ENCODE results near the gene NRXN3.

Gene NRXN3

GRCh38 chr14:79802093-79802492 is 1631.9 kb downstream of the NRXN3 start:
- no peak for DNase-seq

DNA sequence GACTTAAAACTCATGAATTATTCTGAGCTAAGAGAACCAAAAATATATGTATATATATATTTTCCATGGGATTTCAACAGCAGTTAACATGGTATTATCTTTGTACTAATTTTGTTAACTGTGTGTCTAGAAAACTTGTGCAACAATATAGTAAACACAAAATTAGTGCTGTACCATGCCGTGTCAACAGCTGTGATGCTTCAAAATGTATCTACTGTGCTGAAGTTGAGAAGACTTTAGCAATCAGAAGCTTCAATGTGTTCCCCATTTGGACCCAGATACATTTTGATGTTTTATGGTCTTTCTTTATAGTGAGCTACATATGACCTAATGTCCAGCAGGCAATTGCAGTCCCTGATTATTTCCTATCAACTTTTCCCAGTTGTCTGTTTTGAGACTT is 1635.5 kb downstream of the NRXN3 start:
- DNase-seq = no peak

DNA sequence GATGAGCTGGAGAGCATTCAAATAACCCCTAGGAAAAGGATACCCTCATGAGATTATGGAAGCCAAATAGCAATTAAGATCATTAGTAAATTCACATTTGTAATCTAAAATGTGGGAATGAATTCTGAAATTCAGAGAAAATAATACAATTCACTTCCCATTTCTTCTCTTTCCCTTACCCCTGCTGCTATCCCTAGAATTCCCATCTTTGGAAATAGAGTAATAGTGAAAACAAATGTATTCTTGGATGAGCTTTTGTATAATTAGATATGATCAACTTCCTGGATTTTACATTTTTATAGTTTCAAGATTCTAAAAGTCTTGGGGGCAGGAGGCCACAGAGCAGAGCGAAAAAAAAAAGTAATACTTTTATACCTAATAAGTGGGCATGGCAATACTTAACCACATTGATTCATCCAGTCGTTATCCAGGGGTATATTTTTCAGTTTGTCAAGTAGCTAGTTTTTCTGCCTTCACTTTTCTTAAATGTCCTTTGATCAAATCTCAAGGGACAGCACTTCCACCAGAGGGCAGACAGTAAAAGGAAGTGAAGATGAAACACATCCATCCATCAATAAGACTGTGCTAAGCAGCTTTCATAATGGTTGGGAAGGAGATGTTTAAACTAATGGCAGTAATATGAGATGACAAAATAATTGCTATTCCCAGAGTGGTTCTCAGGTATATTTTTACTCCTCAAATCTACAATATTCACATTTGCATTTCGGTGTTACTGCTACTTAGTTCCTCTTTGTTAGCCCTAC is 1639.9 kb downstream of the NRXN3 start:
- DNase-seq = peak in 1 of 2 experiments; percentile 22

DNA sequence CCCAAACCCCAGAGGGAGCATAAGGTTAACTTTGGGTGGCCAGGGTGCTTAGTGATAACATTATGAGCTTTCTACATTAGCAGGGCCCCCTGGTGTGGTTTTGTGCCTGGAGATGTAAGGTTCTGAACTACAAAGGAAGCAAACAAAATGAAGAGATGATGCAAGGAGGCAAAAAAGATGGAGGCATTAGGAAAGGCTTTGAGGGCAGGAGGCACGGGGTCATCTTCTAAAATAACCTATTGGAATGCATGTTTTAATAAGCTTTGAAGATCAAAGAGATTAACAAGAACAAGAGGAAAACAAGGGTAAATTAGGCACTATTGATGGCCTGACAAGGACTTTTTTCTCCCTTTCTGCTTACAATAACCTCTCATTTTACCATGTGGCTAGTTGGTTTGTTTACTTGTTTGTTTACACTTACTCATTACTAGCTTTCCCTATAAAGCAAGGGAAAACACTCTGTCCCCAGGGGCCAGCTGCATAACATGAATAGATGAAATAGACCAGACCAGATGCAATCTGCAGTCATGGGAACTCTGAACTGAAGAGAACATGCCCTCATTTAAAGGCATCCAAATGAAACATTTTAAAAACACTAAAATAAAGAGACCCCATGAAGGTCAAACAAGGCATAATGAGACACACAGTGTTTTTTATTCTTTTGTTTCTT is 1650.8 kb downstream of the NRXN3 start:
- no peak for DNase-seq

- no peak for DNase-seq
Observed at GRCh38 chr14:79822034-79822433, 1651.9 kb downstream of the NRXN3 start.

DNA sequence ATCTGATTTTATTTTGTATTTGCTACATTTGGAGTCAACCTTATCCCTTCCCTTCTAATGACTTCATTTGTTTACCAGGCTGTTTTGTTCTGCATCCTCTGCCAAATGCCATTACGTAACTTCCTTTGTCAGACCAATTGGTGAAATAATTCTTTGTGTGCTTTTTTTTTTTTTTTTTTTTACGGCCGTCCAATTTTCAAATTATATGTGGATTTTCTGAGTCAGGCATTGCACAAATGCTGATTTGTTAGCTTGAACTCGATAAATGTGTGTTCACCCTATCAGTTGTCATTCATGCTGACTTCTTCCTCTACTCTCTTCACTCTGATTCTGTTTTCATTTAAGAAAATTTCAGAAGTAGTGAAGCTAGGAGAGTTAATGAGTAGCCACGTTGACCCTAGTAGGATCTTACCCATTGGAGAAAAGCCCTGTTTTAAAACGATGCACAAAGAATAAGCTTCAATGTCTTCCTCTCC is 1654.9 kb downstream of the NRXN3 start:
- DNase-seq = peak; percentile 16 to 19

DNA sequence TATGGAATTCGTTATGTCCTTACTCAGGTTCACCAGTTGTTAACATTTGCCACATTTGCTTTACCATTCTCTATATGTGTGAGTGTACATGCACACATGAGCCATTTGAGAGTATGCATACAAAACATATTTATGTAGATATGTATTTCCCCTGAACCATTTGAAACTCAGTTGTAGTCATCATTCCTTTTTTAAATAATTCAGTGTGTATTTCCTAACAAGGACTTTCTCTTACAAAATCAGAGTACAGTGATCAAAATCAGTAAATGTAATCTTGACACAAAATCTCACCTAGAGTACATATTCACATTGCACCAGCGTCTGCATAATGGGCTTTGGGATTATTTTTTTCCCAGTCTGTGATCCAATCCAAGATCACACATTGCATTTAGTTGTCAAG is 1656.2 kb downstream of the NRXN3 start:
- DNase-seq = no peak

DNA sequence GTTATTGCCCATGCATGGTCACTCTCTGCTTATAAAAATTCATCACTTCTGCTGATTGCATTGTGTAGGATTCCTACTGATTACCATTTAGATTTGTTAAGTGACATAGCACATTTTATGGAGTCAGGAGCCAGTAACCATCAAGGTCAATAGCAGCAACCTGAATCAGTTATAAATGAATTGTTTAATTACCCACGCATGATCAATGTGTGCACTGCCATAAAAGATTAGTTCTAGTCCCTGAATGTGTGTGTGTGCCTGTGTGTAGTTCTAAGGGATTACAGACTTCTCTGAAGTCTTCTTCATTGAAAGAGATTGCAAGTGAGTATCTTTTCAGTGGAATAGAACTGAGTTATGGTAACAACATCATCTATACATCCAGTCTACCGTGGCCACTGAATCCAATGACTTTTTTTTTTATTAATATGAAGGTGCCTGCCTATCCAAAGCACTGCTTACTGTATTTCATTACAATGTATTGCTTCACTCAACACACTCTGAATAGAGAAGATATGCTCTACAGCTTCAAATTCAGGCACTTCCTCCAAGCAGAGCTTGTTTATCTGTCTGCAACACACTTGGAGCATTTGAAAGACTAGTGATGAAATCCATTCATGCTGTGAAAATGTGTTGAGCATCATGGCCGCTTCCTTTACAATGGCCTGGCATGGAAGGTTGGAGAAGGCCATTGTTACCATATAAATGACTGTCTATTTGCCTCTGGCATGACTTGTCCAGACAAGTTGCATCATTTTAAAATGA is 1659.4 kb downstream of the NRXN3 start:
- no peak for DNase-seq

DNA sequence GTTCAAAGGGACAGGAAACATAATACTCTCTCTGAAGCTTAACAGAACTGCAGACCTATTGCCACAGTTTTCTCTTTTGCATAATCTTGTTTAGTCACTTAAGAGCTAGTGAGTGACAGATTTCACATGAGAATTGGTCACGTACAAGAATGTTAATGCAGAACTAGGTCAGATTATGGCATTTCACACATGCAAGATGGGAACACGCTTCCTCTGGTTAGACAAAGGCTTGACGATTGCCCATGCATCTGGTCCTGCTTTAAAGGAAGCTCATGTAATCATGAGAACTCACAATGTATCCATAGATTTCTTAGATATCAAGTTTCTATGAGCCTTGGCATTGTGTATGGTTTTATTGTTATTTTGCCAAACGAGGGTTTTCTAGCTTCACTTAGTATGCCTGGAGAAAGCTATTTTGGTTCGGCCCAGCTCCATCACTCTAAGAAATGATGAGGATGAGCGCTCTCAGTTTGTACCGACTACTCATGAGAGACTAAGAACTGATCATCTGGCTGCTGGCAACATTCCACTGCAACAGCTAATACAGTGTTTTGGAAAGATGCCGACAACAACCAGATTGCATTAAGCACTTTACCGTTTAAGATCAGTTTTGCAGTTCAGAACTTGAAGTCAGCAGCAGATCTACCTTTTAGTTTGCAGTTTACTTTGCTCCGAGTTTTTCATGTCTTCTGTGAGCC is 1661.2 kb downstream of the NRXN3 start:
- peak; percentile 65 to 91 for DNase-seq

DNA sequence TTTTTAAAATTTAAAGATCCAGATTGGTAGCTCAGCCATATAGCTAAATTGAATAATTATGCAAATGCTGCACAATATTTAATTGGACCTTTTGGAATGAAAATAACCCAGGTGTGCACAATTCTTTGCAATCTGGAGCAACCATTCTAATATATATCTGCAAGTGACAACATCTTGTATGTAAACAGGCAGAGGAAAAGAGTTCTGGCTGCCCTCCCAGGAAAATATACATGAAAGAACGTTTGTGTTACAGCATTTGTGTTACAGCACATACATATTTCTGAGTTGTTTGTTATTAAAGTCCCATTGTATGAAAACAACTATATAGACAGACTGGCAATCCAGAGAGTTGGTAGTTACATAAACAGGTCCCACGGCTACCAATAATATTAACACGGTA is 1663.6 kb downstream of the NRXN3 start:
- DNase-seq = no peak

DNA sequence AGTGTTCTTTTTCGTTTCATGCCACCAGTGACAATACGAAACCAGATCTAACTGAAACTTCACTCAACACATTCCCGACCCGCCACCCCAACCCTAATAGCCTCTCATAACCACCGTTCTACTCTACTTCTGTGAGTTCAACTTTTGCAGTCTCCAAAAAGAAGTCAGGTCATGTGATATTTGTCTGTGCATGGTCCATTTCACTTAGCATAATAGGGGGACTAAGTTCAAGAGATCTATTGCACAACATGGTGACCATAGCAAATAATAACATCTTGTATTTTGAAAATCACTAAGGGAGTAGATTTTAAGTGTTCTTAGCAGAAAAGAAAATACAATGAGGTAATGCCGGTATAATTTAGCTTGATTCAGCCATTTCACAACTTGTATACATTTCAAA is 1664.7 kb downstream of the NRXN3 start:
- DNase-seq = no peak

DNA sequence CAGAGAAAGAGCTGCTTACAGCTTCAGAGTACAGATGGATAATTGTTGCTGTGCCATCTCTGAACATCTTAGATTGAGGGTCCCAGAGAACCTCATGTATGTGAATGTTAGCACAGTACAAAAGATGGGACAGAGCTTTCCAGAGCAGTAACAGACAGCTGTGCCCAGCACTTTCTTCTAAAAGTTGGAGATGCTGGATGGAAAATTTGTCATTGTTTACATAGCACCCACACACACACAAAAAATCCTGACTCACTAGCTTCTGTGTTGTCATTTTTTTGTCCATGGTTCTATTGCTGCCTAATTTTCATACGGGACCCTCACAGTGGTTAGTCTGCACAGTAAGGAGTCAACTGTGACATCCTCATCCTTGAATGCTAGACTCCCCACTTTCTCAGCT is 1666.4 kb downstream of the NRXN3 start:
- DNase-seq = no peak

DNA sequence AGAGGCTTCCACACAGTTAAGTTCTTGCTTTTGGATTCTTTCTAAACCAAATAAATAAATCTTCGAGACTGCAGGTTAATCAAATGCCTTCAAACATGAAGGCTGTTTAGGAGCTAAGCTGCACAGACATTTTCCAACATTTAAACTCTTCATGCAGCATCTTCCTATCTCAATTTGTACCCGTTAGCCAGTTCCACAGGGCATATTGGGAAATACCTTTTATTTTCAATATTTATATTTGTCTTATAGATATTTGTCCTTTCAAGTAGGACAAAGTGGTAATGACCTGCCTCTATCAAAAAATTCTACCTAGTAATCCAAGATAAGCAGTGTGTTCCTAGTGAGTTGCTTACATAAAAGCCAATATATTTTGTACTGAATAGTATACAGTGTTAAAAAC is 1667.5 kb downstream of the NRXN3 start:
- no peak for DNase-seq

- no peak for DNase-seq
Observed at GRCh38 chr14:79840103-79840502, 1669.9 kb downstream of the NRXN3 start.

- DNase-seq = no peak
Observed at GRCh38 chr14:79840831-79841230, 1670.7 kb downstream of the NRXN3 start.

GRCh38 chr14:79841433-79841832 is 1671.3 kb downstream of the NRXN3 start:
- no peak for DNase-seq

GRCh38 chr14:79842270-79842669 is 1672.1 kb downstream of the NRXN3 start:
- peak in 1 of 2 experiments; percentile 54 for DNase-seq

DNA sequence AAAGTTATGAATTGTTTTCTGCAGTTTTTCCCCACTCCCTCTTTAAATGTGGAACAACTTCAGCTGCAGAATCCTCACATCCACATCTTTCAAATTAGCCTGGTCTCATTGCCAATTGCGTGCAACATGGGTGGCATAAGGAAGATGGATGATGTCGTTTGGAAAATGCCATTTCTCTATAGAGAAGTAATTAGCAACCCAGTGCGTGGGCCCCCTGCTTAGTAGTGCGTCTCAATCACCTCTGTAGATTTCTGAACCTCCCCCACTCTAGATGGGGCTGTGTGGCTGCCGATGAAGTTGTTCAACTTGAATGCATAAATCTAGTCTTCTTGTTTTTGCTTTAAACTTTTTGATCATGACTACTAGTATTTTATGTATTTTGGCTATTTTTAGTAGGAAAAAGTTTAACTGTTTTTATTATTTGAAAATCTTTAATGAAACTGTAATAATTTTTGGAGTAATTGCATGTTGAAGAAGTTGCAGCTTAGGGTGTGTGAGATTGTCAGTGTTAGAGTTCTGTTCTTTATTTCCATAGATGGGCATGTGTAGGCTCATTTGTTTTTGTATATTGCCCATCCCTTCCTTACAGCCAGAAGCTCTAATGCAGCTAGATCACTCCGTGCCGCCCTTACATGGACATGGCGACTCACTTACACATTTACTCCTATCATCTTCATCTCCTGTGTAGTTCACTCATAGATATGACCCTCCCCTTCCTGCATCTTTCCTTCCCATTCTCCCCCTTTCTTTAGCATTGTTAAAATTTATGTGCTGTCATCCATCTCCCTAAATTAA is 1683.0 kb downstream of the NRXN3 start:
- peak in 1 of 2 experiments; percentile 20 for DNase-seq

GRCh38 chr14:79855789-79856188 is 1685.6 kb downstream of the NRXN3 start:
- DNase-seq = no peak

- DNase-seq = no peak
Observed at GRCh38 chr14:79856381-79856780, 1686.2 kb downstream of the NRXN3 start.

- no peak for DNase-seq
Observed at GRCh38 chr14:79861111-79861510, 1690.9 kb downstream of the NRXN3 start.

DNA sequence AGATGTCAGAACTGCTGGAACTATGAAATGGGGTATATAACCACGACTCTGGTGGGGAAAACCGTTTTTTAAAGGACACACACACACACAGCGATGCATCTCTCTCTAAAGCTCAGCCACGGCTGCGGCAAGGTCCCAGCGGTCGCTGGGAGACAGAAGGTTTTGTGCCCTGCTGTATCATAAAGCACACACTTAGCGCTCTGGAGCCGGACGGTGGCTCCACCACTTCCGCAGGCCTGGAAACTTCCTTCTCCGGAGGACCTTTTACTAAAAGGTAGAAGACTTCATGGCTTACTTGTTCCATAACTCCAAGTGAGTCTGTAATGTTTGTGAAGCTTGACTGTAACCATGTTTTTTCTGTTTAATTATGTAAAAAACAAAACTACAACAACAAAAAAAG is 1691.9 kb downstream of the NRXN3 start:
- DNase-seq = no peak

All from NCI-H446 (cell line).